HL-60 (cell line): Measurements from ENCODE around the gene NDUFA8.

ENCODE experiments used
- DNase-seq, 2 experiments: peaks; one replicate each; pipeline ENCODE4 v3.0.0-alpha.2; 2010 to 2020; ENCODE audit warnings: low read depth in 1 of 2, low spot score in 1 of 2
- H3K27ac ChIP-seq: fragments of 250-450 bp; sonication (Bioruptor Pico); replicated peaks from 2 replicates; pipeline ENCODE4 v1.5.1; 2020; ENCODE audit warnings: mild to moderate bottlenecking, moderate library complexity
- H3K27me3 ChIP-seq: fragments of 250-450 bp; sonication (Bioruptor Pico); 2 replicates; pipeline ENCODE4 v1.5.1; 2021; ENCODE audit warnings: mild to moderate bottlenecking, moderate library complexity; ENCODE audit not compliant: insufficient read depth, poor library complexity, severe bottlenecking
- H3K4me3 ChIP-seq: replicated peaks from 2 replicates; pipeline ENCODE4 v1.5.1; 2011; ENCODE audit warnings: mild to moderate bottlenecking, control low read depth, low read length; ENCODE audit not compliant: insufficient read depth
- GABPA ChIP-seq: IDR thresholded peaks from 2 replicates; pipeline ENCODE4 v1.6.1; 2012; ENCODE audit warnings: low read depth
- POLR2AphosphoS5 ChIP-seq: IDR thresholded peaks from 2 replicates; pipeline ENCODE4 v1.6.1; 2012; ENCODE audit warnings: low read depth
- SPI1 ChIP-seq: IDR thresholded peaks from 2 replicates; pipeline ENCODE4 v1.6.1; 2012; ENCODE audit warnings: low read depth, mild to moderate bottlenecking, borderline replicate concordance
- TF ChIP-seq, protein P1 (sequence below): IDR thresholded peaks from 2 replicates; pipeline ENCODE4 v1.6.1; 2012; ENCODE audit warnings: low read depth; ENCODE audit not compliant: insufficient replicate concordance
- TF ChIP-seq, protein P2 (sequence below): IDR thresholded peaks from one replicate; pipeline ENCODE4 v1.5.1; 2011; ENCODE audit warnings: low read length, control low read depth, inconsistent platforms; ENCODE audit not compliant: insufficient read depth

Gene NDUFA8

DNA sequence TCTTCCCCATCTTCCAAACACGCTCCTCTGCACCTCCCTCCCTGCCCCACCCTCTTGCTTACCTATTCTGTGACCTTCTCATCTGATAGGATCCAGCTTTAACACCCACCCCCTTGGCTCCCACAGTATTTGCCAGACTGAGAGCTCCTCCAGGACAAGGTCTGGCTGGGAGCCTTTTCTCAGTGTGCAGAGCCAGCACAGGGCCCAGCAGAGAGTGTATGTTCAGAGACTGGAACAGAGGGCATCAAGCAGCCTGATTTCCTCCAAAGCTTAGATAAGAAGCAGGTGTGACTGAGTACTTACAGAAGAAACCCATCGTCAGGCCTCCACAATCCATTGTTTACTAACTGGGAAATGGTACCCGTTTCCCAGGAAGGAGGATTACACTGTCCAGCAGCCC lies 42.5 kb upstream of the NDUFA8 start:
- TF ChIP-seq, protein P1, sequence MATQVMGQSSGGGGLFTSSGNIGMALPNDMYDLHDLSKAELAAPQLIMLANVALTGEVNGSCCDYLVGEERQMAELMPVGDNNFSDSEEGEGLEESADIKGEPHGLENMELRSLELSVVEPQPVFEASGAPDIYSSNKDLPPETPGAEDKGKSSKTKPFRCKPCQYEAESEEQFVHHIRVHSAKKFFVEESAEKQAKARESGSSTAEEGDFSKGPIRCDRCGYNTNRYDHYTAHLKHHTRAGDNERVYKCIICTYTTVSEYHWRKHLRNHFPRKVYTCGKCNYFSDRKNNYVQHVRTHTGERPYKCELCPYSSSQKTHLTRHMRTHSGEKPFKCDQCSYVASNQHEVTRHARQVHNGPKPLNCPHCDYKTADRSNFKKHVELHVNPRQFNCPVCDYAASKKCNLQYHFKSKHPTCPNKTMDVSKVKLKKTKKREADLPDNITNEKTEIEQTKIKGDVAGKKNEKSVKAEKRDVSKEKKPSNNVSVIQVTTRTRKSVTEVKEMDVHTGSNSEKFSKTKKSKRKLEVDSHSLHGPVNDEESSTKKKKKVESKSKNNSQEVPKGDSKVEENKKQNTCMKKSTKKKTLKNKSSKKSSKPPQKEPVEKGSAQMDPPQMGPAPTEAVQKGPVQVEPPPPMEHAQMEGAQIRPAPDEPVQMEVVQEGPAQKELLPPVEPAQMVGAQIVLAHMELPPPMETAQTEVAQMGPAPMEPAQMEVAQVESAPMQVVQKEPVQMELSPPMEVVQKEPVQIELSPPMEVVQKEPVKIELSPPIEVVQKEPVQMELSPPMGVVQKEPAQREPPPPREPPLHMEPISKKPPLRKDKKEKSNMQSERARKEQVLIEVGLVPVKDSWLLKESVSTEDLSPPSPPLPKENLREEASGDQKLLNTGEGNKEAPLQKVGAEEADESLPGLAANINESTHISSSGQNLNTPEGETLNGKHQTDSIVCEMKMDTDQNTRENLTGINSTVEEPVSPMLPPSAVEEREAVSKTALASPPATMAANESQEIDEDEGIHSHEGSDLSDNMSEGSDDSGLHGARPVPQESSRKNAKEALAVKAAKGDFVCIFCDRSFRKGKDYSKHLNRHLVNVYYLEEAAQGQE = no peak
- TF ChIP-seq GABPA = no peak
- no peak for TF ChIP-seq POLR2AphosphoS5
- H3K27me3 ChIP-seq = no peaks in the 10 kb centered on the region
- no peak for DNase-seq
- no peak overlapping the region for H3K27ac ChIP-seq
- H3K4me3 ChIP-seq = no peak overlapping the region

DNA sequence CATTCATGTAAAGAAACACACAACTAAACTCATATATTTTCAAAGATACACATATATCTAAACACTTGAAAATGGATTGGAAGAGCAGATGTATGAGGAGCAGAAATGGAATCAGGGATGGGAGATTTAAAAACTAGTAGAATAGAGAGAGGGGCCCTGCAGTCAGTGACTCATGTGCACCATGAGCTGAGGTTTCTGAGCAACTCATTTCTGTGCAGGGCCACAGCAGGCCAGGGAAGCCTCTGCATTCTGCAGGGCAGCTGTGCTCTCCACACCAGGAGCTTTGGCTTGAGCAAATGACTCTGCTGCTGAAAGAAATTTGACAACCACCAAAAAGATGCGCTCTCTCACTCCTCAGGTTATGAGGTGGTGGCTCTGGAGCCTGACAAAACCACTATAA lies 42.1 kb upstream of the NDUFA8 start:
- TF ChIP-seq, protein P1 = no peak
- TF ChIP-seq, protein P2, sequence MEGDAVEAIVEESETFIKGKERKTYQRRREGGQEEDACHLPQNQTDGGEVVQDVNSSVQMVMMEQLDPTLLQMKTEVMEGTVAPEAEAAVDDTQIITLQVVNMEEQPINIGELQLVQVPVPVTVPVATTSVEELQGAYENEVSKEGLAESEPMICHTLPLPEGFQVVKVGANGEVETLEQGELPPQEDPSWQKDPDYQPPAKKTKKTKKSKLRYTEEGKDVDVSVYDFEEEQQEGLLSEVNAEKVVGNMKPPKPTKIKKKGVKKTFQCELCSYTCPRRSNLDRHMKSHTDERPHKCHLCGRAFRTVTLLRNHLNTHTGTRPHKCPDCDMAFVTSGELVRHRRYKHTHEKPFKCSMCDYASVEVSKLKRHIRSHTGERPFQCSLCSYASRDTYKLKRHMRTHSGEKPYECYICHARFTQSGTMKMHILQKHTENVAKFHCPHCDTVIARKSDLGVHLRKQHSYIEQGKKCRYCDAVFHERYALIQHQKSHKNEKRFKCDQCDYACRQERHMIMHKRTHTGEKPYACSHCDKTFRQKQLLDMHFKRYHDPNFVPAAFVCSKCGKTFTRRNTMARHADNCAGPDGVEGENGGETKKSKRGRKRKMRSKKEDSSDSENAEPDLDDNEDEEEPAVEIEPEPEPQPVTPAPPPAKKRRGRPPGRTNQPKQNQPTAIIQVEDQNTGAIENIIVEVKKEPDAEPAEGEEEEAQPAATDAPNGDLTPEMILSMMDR = no peak
- TF ChIP-seq POLR2AphosphoS5 = no peak
- TF ChIP-seq SPI1 = no peak
- TF ChIP-seq GABPA = no peak
- no peak overlapping the region for H3K27ac ChIP-seq
- no peaks in the 10 kb centered on the region for H3K27me3 ChIP-seq
- H3K4me3 ChIP-seq = no peak overlapping the region
- no peak for DNase-seq

DNA sequence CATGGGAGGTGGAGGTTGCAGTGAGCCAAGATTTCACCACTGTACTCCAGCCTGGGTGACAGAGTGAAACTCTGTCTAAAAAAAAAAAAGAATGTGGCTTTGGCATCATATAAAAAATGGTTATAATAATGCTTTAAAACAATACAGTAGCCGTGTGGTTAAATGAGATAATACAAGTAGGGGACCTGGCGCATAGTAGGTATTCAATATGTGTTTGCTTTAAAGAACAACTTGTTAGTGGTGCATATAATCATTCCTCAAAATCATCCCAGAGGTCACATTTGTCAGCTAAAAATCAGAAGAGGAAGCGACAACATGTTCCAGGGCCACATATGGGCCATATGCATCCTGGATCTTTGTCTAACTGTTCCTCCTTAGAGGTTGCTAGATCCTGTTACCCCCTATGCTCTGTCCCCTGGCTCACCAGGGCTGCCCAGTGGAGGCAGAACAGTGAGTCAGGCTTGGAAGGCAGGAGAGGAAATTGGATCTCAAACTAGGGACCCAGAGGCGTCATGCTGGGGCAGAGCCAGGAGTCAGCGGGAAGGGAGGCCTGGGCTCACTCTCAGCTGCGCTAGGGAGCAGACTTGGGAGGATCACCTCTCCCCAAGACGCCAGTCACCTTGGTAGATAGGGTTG lies 41.5 kb upstream of the NDUFA8 start:
- H3K27ac ChIP-seq = no peak overlapping the region
- TF ChIP-seq POLR2AphosphoS5 = no peak
- TF ChIP-seq, protein P1 = no peak
- TF ChIP-seq, protein P2 = no peak
- TF ChIP-seq GABPA = no peak
- TF ChIP-seq SPI1 = no peak
- no peak for DNase-seq
- no peak overlapping the region for H3K4me3 ChIP-seq
- H3K27me3 ChIP-seq = no peaks in the 10 kb centered on the region
